Naive thymus-derived CD4-positive, alpha-beta T cell (primary cell): ENCODE results near the gene TWIST1. TPM values are rescaled to one million over a fixed set of nuclear protein-coding genes. Genes with fewer than 3 reads are reported as not detected.

ENCODE experiments used
- ATAC-seq: fragments of 150-1000 bp; cut with Tn5 transposase; 2 replicates; pipeline ENCODE4 v1.10.0; 2021; ENCODE audit warnings: mild to moderate bottlenecking, moderate library complexity
- CTCF ChIA-PET: fragments of 350-600 bp; sonication (Branson Sonifier 250); formaldehyde crosslinking; loops from one replicate; lab custom pipeline; 2021; ENCODE audit warnings: antibody characterized with exemption; lab: Charles Lee
- POLR2A ChIA-PET: fragments of 350-600 bp; sonication (Branson Sonifier 250); formaldehyde crosslinking; loops from one replicate; lab custom pipeline; 2021; ENCODE audit warnings: antibody characterized with exemption, inconsistent platforms; lab: Charles Lee
- DNase-seq, 9 donors: peaks; one replicate each; pipeline versions ENCODE4 v3.0.0 to v3.0.0-alpha.2; 2020 to 2022; ENCODE audit warnings: mixed read lengths in 1 of 9
- H3K27ac ChIP-seq: one replicate; pipeline ENCODE4 v1.7.0; 2013; ENCODE audit warnings: mild to moderate bottlenecking, low read depth, low read length, moderate library complexity
- H3K27me3 ChIP-seq, 2 donors: one replicate each; pipeline ENCODE4 v1.7.0; 2013; ENCODE audit warnings: low read length in 2 of 2, mild to moderate bottlenecking in 2 of 2, moderate library complexity in 2 of 2; ENCODE audit not compliant: control insufficient read depth in 2 of 2, insufficient read depth in 2 of 2
- H3K36me3 ChIP-seq, 3 experiments: 1 replicate in 2 of 3; 2 replicates in 1 of 3; pipeline ENCODE4 v1.7.0; 2013; ENCODE audit warnings: low read length in 3 of 3, mild to moderate bottlenecking in 3 of 3, moderate library complexity in 1 of 3; ENCODE audit not compliant: insufficient read depth in 3 of 3, control insufficient read depth in 2 of 3
- H3K4me1 ChIP-seq, 2 donors: one replicate each; pipeline ENCODE4 v1.7.0; 2013; ENCODE audit warnings: low read length in 2 of 2, mild to moderate bottlenecking in 2 of 2, moderate library complexity in 1 of 2; ENCODE audit not compliant: control insufficient read depth in 2 of 2, insufficient read depth in 2 of 2
- H3K4me3 ChIP-seq: 2 replicates; pipeline ENCODE4 v1.7.0; 2013; ENCODE audit warnings: mild to moderate bottlenecking, low read length
- H3K9me3 ChIP-seq, 3 experiments: 1 replicate in 2 of 3; 2 replicates in 1 of 3; pipeline ENCODE4 v1.7.0; 2013; ENCODE audit warnings: low read length in 3 of 3; ENCODE audit not compliant: control insufficient read depth in 2 of 3
- H3K27ac Mint-ChIP-seq, 9 donors: one replicate each; pipeline ENCODE4 v1.8.0; 2020 to 2022; ENCODE audit warnings: mixed read lengths in 9 of 9, mild to moderate bottlenecking in 8 of 9, moderate library complexity in 5 of 9, inconsistent platforms in 2 of 9
- H3K27me3 Mint-ChIP-seq, 5 donors: one replicate each; pipeline ENCODE4 v1.8.0; 2021 to 2022; ENCODE audit warnings: mixed read lengths in 5 of 5, mild to moderate bottlenecking in 1 of 5
- H3K36me3 Mint-ChIP-seq, 5 donors: one replicate each; pipeline ENCODE4 v1.8.0; 2020 to 2022; ENCODE audit warnings: mixed read lengths in 5 of 5, mild to moderate bottlenecking in 3 of 5, inconsistent platforms in 1 of 5
- H3K4me1 Mint-ChIP-seq, 7 donors: one replicate each; pipeline ENCODE4 v1.8.0; 2020 to 2022; ENCODE audit warnings: mixed read lengths in 7 of 7, mild to moderate bottlenecking in 3 of 7, inconsistent platforms in 1 of 7
- H3K4me3 Mint-ChIP-seq, 10 donors: one replicate each; pipeline ENCODE4 v1.8.0; 2020 to 2022; ENCODE audit warnings: mild to moderate bottlenecking in 10 of 10, mixed read lengths in 10 of 10, moderate library complexity in 6 of 10, inconsistent platforms in 2 of 10
- H3K9me3 Mint-ChIP-seq, 11 donors: one replicate each; pipeline ENCODE4 v1.8.0; 2020 to 2022; ENCODE audit warnings: mixed read lengths in 11 of 11, mild to moderate bottlenecking in 4 of 11, inconsistent platforms in 1 of 11, moderate library complexity in 1 of 11
- intact Hi-C, 2 donors: fragments of 100-400 bp; cut with micrococcal nuclease; formaldehyde crosslinking; loops; one replicate each; pipeline ENCODE4 v1.15.1; 2023
- polyA plus RNA-seq, 2 donors: library from polyadenylated mRNA; unstranded; fragments of 300-500 nt; fragmentation: Illumina TruSeq; gene quantifications; one replicate each; pipeline ENCODE4 v1.2.3, GENCODE V29; 2021
- total RNA-seq, 6 experiments: library from RNA in 5 of 6; stranded (reverse) in 5 of 6; gene quantifications; 1 replicate in 5 of 6; 2 replicates in 1 of 6; pipeline ENCODE4 v1.2.3 and lab custom pipeline; 2021 to 2026

The TWIST1 gene
- total and polyA plus RNA-seq, 7 experiments from 2014 or later, result 3.4 TPM; not detected in 6

DNA sequence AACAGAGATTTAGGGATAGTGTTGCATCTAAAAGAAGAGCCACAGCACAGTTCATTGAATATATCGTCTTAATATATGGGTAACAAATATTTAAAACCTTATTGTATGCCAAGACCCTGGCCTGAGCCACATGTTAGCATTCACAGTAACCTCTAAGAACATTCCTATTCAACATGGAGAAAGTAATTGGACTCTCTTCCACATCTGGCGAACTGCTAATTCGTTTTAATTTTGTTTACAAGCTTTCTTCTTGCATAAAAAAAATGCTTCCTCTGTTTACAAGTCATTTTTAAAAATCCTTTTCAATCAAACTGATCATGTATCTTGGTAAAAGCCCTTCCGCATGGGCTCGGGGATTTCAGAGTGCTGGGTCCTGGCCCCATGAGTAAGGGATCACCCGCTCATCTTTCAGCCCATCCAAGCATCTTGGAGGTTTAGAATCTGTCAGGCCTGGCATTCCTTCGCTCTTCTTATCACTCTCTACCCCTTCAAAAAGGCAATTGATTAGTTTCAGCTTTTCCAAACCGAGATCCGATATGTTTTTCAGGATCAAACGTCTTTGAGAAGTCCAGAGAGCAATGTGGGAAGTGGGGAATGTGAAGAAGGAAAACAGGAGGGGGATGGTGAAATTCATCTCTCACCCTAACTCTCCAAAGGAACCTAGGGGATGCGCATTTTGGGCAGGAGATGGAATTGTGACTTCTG, 7.3 kb downstream of the TWIST1 start:
- peaks cover 0 to 11% (median 2%) of the 10 kb centered on the region in 5 donors for H3K36me3 Mint-ChIP-seq
- Histone ChIP-seq H3K4me3 (no peak overlapping the region), H3K4me1 (no peaks in the 10 kb centered on the region), H3K27me3 (peaks cover 9 to 26% of the 10 kb centered on the region in 2 donors), H3K27ac (no peak overlapping the region), H3K36me3 (no peaks in the 10 kb centered on the region), H3K9me3 (no peaks in the 10 kb centered on the region)
- peaks cover 0 to 10% (median 0%) of the 10 kb centered on the region in 7 donors for H3K4me1 Mint-ChIP-seq
- intact Hi-C loops, result loop anchor here in 1 of 2 donors (5.0 kb wide), 1 partner anchor 1677 kb away; the partner anchor contains the start of gene SP8
- peaks cover 0 to 33% (median 13%) of the 10 kb centered on the region in 11 donors for H3K9me3 Mint-ChIP-seq
- POLR2A ChIA-PET, result no interaction called here
- DNase-seq (no peak), ATAC-seq (no peak)
- no peak overlapping the region for H3K27ac Mint-ChIP-seq
- CTCF ChIA-PET, result no interaction called here
- H3K4me3 Mint-ChIP-seq, result no peak overlapping the region
- H3K27me3 Mint-ChIP-seq, result peaks cover 88 to 96% (median 93%) of the 10 kb centered on the region in 5 donors

DNA sequence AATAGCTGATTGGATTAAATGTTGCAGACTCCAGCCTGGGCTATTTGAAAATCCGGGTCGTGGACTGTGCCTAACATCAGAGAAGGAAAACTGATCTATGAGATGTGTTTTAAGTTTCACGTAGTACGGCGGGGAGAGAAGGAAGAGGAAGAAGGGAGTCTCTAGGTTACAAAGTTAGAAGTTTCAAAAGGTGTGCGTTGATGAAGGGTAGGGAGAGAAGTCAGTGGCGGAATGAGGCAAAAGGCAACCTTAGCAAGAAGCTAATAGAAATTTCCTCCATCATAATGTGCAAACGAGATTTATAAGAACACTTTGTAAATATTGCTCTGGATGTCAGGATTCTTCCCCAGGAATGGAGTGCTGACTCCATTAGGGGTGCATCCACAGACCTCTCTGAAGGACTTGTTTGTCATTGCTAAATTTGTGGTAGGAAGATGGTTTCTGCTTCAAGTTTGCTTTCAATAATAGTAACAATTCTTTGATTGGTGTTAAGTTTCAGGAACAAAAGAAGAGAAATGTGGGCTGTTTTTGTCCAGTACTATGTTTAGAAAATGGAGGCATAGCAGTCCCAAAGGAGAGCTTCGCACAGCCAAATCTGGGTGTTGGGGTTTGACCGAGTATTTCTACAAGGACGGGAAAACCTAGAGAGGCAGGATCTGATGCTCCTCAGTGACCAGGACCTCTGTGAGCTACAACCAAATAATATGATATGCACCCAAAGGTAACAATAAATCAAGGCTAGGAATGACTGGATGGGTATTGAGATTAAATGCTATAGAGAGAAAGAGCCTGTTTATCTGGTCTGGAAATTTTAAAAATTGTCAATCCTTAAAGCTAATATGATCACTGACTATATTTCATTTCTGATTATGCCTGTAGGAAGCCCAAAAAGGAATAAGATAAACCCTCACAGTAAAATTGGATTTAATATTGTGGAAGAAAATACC, 8.2 kb downstream of the TWIST1 start:
- Histone ChIP-seq H3K27ac (no peak overlapping the region), H3K9me3 (no peaks in the 10 kb centered on the region), H3K4me3 (no peak overlapping the region), H3K27me3 (peaks cover 9 to 17% of the 10 kb centered on the region in 2 donors), H3K36me3 (no peaks in the 10 kb centered on the region), H3K4me1 (no peaks in the 10 kb centered on the region)
- peaks cover 0 to 36% (median 13%) of the 10 kb centered on the region in 11 donors for H3K9me3 Mint-ChIP-seq
- H3K27me3 Mint-ChIP-seq, result peaks cover 92 to 97% (median 94%) of the 10 kb centered on the region in 5 donors
- CTCF ChIA-PET, result no interaction called here
- intact Hi-C loops, result no loop called here
- POLR2A ChIA-PET, result no interaction called here
- H3K36me3 Mint-ChIP-seq, result peaks cover 0 to 11% (median 2%) of the 10 kb centered on the region in 5 donors
- no peak overlapping the region for H3K27ac Mint-ChIP-seq
- H3K4me3 Mint-ChIP-seq, result no peak overlapping the region
- H3K4me1 Mint-ChIP-seq, result peaks cover 0 to 10% (median 0%) of the 10 kb centered on the region in 7 donors
- no peak for DNase-seq
- ATAC-seq, result no peak

DNA sequence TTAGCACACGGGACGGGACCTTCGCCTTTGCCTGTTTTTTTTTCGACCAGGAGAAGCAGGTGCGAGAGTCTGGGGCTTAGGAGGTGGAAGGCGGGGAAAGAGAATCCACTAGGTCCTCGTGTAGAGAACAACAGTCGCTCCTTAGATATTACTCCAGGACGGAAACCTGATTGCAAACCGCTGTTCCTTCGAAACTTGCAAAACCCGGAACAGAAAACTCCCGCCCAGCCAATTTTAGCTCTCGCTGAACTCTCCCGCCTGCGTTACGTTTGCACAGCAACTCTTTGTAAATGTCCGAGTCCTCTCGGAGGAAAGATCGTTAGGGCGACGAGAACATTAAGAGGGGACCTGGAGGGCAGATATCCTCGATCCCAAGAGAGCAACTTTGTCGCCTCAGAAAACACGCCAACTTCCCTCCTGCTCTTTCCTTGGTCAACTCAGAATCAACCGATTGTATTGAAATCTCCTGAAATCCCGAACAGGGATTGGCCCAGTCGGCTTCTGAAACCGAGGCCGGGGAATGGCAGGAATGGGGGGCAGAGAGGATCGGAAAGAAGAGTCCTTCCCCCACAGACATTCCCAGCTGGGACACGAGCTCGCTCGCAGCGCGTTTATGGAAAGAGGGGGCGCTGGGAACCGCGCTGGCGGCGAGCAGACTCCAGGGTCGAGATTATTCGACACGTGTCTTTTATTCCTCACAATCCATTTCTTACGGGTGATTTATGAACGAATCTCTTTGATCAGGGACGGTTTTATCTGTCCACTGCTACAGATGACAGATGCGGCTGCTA, 9.9 kb downstream of the TWIST1 start:
- Mint-ChIP-seq H3K27ac (peak overlapping the region in 1 of 9 donors; percentile 60), H3K4me1 (peaks cover 0 to 10% (median 0%) of the 10 kb centered on the region in 7 donors), H3K9me3 (peaks cover 2 to 36% (median 16%) of the 10 kb centered on the region in 11 donors), H3K4me3 (peak overlapping the region in 1 of 10 donors; percentile 47), H3K36me3 (peaks cover 0 to 15% (median 2%) of the 10 kb centered on the region in 5 donors), H3K27me3 (peaks cover 84 to 95% (median 92%) of the 10 kb centered on the region in 5 donors)
- Histone ChIP-seq H3K4me1 (no peaks in the 10 kb centered on the region), H3K4me3 (no peak overlapping the region), H3K27me3 (peaks cover 4 to 14% of the 10 kb centered on the region in 2 donors), H3K9me3 (no peaks in the 10 kb centered on the region), H3K36me3 (no peaks in the 10 kb centered on the region), H3K27ac (no peak overlapping the region)
- ATAC-seq, result no peak
- intact Hi-C loops, result loop anchor here in 1 of 2 donors (2.0 kb wide), 1 partner anchor 37 kb away; the partner anchor contains the start of gene FERD3L
- DNase-seq, result no peak
- POLR2A ChIA-PET, result no interaction called here
- CTCF ChIA-PET, result no interaction called here

DNA sequence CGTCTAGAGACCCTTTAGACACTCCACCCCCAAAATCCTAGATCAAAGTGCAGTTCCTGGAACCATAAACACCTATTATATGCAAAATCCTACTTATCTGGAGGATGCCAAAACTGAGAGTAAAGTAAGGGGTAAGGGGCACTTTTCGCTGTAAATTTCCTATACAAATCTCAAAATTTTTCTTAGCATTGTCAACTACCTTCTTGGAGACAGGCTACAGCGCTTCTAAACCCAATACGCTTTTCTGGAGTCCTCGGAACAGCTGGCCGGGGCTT, 10.4 kb downstream of the TWIST1 start:
- Mint-ChIP-seq H3K27me3 (peaks cover 79 to 95% (median 92%) of the 10 kb centered on the region in 5 donors), H3K36me3 (peaks cover 0 to 15% (median 2%) of the 10 kb centered on the region in 5 donors), H3K4me3 (peak overlapping the region in 1 of 10 donors; percentile 5), H3K27ac (no peak overlapping the region), H3K9me3 (peaks cover 2 to 36% (median 16%) of the 10 kb centered on the region in 11 donors), H3K4me1 (peaks cover 0 to 10% (median 0%) of the 10 kb centered on the region in 7 donors)
- Histone ChIP-seq H3K4me1 (no peaks in the 10 kb centered on the region), H3K9me3 (no peaks in the 10 kb centered on the region), H3K4me3 (no peak overlapping the region), H3K27me3 (peaks cover 4 to 14% of the 10 kb centered on the region in 2 donors), H3K27ac (no peak overlapping the region), H3K36me3 (no peaks in the 10 kb centered on the region)
- no peak for DNase-seq
- intact Hi-C loops, result loop anchor here in 1 of 2 donors (2.0 kb wide), 1 partner anchor 38 kb away; the partner anchor contains the start of gene FERD3L
- no peak for ATAC-seq
- CTCF ChIA-PET, result no interaction called here
- POLR2A ChIA-PET, result no interaction called here

DNA sequence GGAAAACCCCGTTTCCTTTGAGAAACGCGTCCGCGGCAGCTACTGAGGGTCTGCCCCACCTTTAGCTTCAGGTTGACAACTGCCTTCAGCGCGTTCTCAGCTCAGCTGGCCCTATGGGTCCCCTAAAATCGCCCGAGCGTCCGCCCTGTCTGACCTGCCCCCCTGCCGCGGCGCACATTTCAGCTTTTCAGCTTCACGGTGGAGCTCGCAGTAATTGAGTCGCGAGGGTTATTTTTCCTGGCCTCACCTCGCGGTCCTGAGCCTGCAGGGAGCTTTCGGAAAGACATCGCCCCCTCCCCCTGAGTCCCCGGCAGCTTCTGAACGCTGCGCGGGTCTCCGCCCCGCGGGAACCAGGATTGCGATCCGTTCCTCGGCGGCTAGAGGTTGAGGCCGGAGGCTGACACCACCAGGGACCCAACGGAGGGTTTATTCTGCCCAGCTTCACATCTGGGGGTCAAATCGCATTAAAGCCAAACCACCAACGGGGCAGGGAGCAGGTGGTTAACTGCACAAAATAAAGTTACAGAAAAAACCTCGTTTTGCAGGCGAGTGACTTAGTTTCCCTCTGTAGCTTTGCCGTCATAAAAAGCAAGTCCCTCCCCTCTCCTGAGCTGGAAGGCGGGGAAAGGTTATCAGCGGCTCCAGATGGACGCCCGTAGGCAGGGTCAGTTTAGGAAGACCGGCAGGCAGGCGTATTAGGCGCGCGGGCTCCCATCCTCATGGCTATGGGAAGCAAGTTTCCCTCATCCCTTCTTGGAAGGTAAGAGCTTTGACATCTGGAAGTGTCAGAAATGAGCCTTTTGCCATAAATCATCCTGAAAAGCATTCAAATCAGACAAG, 11.0 kb downstream of the TWIST1 start:
- intact Hi-C loops, result loop anchor here in 1 of 2 donors (2.0 kb wide), 1 partner anchor 38 kb away; the partner anchor contains the start of gene FERD3L
- DNase-seq, result no peak
- peaks cover 4 to 9% of the 10 kb centered on the region in 2 donors for H3K27me3 ChIP-seq

More for the DNA sequence above, 11.0 kb downstream of the TWIST1 start:
- H3K27ac Mint-ChIP-seq, result peak overlapping the region in 1 of 9 donors; percentile 62
- peaks cover 0 to 15% (median 0%) of the 10 kb centered on the region in 5 donors for H3K36me3 Mint-ChIP-seq
- POLR2A ChIA-PET, result no interaction called here
- peaks cover 2 to 32% (median 16%) of the 10 kb centered on the region in 11 donors for H3K9me3 Mint-ChIP-seq
- Histone ChIP-seq H3K27ac (no peak overlapping the region), H3K4me1 (no peaks in the 10 kb centered on the region), H3K36me3 (no peaks in the 10 kb centered on the region), H3K9me3 (no peaks in the 10 kb centered on the region), H3K4me3 (no peak overlapping the region)
- peaks cover 0 to 10% (median 0%) of the 10 kb centered on the region in 7 donors for H3K4me1 Mint-ChIP-seq
- peaks cover 73 to 90% (median 87%) of the 10 kb centered on the region in 5 donors for H3K27me3 Mint-ChIP-seq
- CTCF ChIA-PET, result no interaction called here
- peak overlapping the region in 1 of 10 donors; percentile 5 for H3K4me3 Mint-ChIP-seq
- no peak for ATAC-seq
